ENCODE data around the gene PARPBP.
"Not testable (repeated sequence)": the region's sequence is repeated elsewhere in the genome, so short reads cannot be mapped to it uniquely, and the experiment has no call there.

PARPBP gene

DNA sequence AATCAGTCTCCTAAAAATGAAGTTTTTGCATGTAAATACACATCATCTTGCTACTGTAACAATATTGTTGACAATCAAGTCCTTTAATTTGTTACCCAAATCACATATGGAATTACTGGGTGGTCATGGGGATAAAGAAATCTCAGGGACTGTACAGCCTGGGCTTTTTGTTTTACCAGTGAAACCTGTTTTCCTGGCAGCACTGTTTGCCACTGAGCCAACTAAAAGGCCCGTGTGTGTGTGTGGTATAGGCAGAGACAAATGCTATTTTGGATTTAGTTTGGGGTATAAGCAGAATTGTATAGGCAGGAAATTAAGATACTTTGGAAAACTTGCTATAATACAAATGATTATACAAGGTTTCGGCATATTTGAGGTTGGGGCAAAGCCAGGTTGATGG lies 5.8 kb upstream of the PARPBP start:
- H3K36me3 ChIP-seq (ENCODE audit: control insufficient read depth in 5 of 5, insufficient read depth in 5 of 5, low read length in 5 of 5), result peaks cover 21 to 51% (median 30%) of the 10 kb centered on the region in 5 donors
- peaks cover 0 to 6% (median 5%) of the 10 kb centered on the region in 5 donors for H3K4me1 ChIP-seq (ENCODE audit: control insufficient read depth in 5 of 5, insufficient read depth in 5 of 5, low read length in 5 of 5)
- H3K27ac ChIP-seq (ENCODE audit: low read depth, low read length), result no peak overlapping the region
- no peaks in the 10 kb centered on the region for H3K27me3 ChIP-seq (ENCODE audit: control insufficient read depth in 5 of 5, insufficient read depth in 4 of 5, low read length in 5 of 5)
- no peak overlapping the region for H3K4me3 ChIP-seq (ENCODE audit: low read depth in 1 of 5, low read length in 5 of 5)
- no peaks in the 10 kb centered on the region for H3K9me3 ChIP-seq (ENCODE audit: control insufficient read depth in 5 of 5, low read length in 5 of 5)
- H3K9ac ChIP-seq (ENCODE audit: low read length in 5 of 5), result no peak overlapping the region

DNA sequence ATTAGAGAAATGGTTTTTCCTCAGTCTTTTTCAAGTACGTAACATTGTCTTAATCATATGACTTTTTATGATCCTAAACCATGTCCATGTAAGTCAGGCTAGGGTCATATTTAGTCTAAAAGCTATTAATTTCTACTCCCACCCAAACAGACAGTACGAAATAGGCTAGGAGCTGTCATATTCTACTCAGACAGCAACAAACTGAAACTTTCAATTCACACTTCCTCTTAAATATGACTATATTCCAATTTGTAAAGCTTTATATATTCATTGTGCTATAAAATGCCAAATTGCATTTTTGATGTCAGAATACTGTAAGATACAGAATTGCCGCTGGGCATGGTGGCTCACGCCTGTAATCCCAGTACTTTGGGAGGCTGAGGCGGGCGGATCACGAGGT lies 3.6 kb upstream of the PARPBP start:
- H3K9me3 ChIP-seq (ENCODE audit: control insufficient read depth in 5 of 5, low read length in 5 of 5), result no peaks in the 10 kb centered on the region
- no peak overlapping the region for H3K9ac ChIP-seq (ENCODE audit: low read length in 5 of 5)
- no peaks in the 10 kb centered on the region for H3K27me3 ChIP-seq (ENCODE audit: control insufficient read depth in 5 of 5, insufficient read depth in 4 of 5, low read length in 5 of 5)
- no peak overlapping the region for H3K4me3 ChIP-seq (ENCODE audit: low read depth in 1 of 5, low read length in 5 of 5)
- peaks cover 7 to 35% (median 17%) of the 10 kb centered on the region in 5 donors for H3K36me3 ChIP-seq (ENCODE audit: control insufficient read depth in 5 of 5, insufficient read depth in 5 of 5, low read length in 5 of 5)
- peaks cover 2 to 21% (median 20%) of the 10 kb centered on the region in 5 donors for H3K4me1 ChIP-seq (ENCODE audit: control insufficient read depth in 5 of 5, insufficient read depth in 5 of 5, low read length in 5 of 5)
- H3K27ac ChIP-seq (ENCODE audit: low read depth, low read length), result no peak overlapping the region

- H3K4me1 ChIP-seq (ENCODE audit: control insufficient read depth in 5 of 5, insufficient read depth in 5 of 5, low read length in 5 of 5), result peaks cover 2 to 21% (median 20%) of the 10 kb centered on the region in 5 donors
- H3K4me3 ChIP-seq (ENCODE audit: low read depth in 1 of 5, low read length in 5 of 5), result peak overlapping the region in 4 of 5 donors; percentile 81 to 99 (median 94)
- H3K27ac ChIP-seq (ENCODE audit: low read depth, low read length), result no peak overlapping the region
- no peaks in the 10 kb centered on the region for H3K9me3 ChIP-seq (ENCODE audit: control insufficient read depth in 5 of 5, low read length in 5 of 5)
- peaks cover 7 to 29% (median 16%) of the 10 kb centered on the region in 5 donors for H3K36me3 ChIP-seq (ENCODE audit: control insufficient read depth in 5 of 5, insufficient read depth in 5 of 5, low read length in 5 of 5)
- H3K9ac ChIP-seq (ENCODE audit: low read length in 5 of 5), result peak overlapping the region in 1 of 5 donors; percentile 98
- H3K27me3 ChIP-seq (ENCODE audit: control insufficient read depth in 5 of 5, insufficient read depth in 4 of 5, low read length in 5 of 5), result no peaks in the 10 kb centered on the region
These were observed 1.1 kb upstream of the PARPBP start for GRCh38 chr12:102118874-102119273.

DNA sequence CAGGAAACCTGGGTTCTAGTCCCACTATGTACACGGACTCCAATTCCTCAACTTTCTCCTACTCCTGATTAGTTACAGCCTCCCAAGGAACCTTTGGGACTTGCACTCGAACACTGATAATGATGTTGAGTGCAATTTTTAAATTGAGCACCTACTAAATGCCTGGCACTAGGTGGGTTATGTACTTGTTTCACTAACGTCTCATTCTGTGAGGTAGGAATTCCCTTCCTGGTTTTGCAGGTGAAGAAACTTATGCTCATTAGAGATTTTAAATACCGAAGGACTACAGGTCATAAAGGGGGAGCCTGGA lies 536 bp downstream of the PARPBP start:
- peak overlapping the region; percentile 28 to 99 (median 97) for H3K9ac ChIP-seq (ENCODE audit: low read length in 5 of 5)
- H3K4me1 ChIP-seq (ENCODE audit: control insufficient read depth in 5 of 5, insufficient read depth in 5 of 5, low read length in 5 of 5), result peaks cover 2 to 21% (median 20%) of the 10 kb centered on the region in 5 donors
- H3K4me3 ChIP-seq (ENCODE audit: low read depth in 1 of 5, low read length in 5 of 5), result peak overlapping the region; percentile 81 to 99 (median 96)
- no peak overlapping the region for H3K27ac ChIP-seq (ENCODE audit: low read depth, low read length)
- H3K9me3 ChIP-seq (ENCODE audit: control insufficient read depth in 5 of 5, low read length in 5 of 5), result no peaks in the 10 kb centered on the region
- no peaks in the 10 kb centered on the region for H3K27me3 ChIP-seq (ENCODE audit: control insufficient read depth in 5 of 5, insufficient read depth in 4 of 5, low read length in 5 of 5)
- peaks cover 3 to 24% (median 12%) of the 10 kb centered on the region in 5 donors for H3K36me3 ChIP-seq (ENCODE audit: control insufficient read depth in 5 of 5, insufficient read depth in 5 of 5, low read length in 5 of 5)

DNA sequence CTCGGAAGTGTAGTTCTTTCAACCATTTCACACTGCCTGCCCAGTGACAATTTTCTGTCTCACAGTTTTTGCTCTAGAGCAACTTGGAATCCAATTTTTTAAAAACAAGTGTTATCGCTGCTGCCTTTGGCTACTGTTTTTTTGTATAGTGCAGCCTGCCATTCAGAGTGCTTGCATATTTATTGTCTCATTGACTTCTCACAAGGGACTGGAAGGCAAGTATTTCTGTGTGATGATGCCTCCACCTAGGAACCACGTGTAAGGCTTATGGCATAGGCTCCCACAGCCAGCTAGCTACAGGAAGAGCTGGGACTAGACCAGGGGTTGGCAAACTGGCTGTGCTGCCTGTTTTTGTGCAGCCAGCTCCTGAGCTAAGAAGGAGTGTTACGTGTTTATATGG lies 903 bp downstream of the PARPBP start:
- Histone ChIP-seq H3K9me3 (ENCODE audit: control insufficient read depth in 5 of 5, low read length in 5 of 5) (no peaks in the 10 kb centered on the region), H3K9ac (ENCODE audit: low read length in 5 of 5) (peak overlapping the region in 1 of 5 donors; percentile 99), H3K27me3 (ENCODE audit: control insufficient read depth in 5 of 5, insufficient read depth in 4 of 5, low read length in 5 of 5) (no peaks in the 10 kb centered on the region), H3K36me3 (ENCODE audit: control insufficient read depth in 5 of 5, insufficient read depth in 5 of 5, low read length in 5 of 5) (peaks cover 0 to 21% (median 9%) of the 10 kb centered on the region in 5 donors), H3K4me1 (ENCODE audit: control insufficient read depth in 5 of 5, insufficient read depth in 5 of 5, low read length in 5 of 5) (peaks cover 2 to 21% (median 20%) of the 10 kb centered on the region in 5 donors), H3K4me3 (ENCODE audit: low read depth in 1 of 5, low read length in 5 of 5) (peak overlapping the region in 4 of 5 donors; percentile 81 to 99 (median 96)), H3K27ac (ENCODE audit: low read depth, low read length) (no peak overlapping the region)

- not testable (repeated sequence) for H3K4me3 ChIP-seq (ENCODE audit: low read depth in 1 of 5, low read length in 5 of 5); H3K9me3 ChIP-seq (ENCODE audit: control insufficient read depth in 5 of 5, low read length in 5 of 5); H3K9ac ChIP-seq (ENCODE audit: low read length in 5 of 5); H3K27me3 ChIP-seq (ENCODE audit: control insufficient read depth in 5 of 5, insufficient read depth in 4 of 5, low read length in 5 of 5); H3K27ac ChIP-seq (ENCODE audit: low read depth, low read length)
- Histone ChIP-seq H3K36me3 (ENCODE audit: control insufficient read depth in 5 of 5, insufficient read depth in 5 of 5, low read length in 5 of 5) (peaks cover 0 to 16% (median 7%) of the 10 kb centered on the region in 5 donors), H3K4me1 (ENCODE audit: control insufficient read depth in 5 of 5, insufficient read depth in 5 of 5, low read length in 5 of 5) (peaks cover 2 to 21% (median 20%) of the 10 kb centered on the region in 5 donors)
These were observed 1.3 kb downstream of the PARPBP start for GRCh38 chr12:102121328-102121727.

- not testable (repeated sequence) for H3K4me3 ChIP-seq (ENCODE audit: low read depth in 1 of 5, low read length in 5 of 5); H3K36me3 ChIP-seq (ENCODE audit: control insufficient read depth in 5 of 5, insufficient read depth in 5 of 5, low read length in 5 of 5); H3K9me3 ChIP-seq (ENCODE audit: control insufficient read depth in 5 of 5, low read length in 5 of 5); H3K27me3 ChIP-seq (ENCODE audit: control insufficient read depth in 5 of 5, insufficient read depth in 4 of 5, low read length in 5 of 5); H3K4me1 ChIP-seq (ENCODE audit: control insufficient read depth in 5 of 5, insufficient read depth in 5 of 5, low read length in 5 of 5); H3K27ac ChIP-seq (ENCODE audit: low read depth, low read length); H3K9ac ChIP-seq (ENCODE audit: low read length in 5 of 5)
These were observed 10.7 kb downstream of the PARPBP start for GRCh38 chr12:102130720-102131119.

GRCh38 chr12:102131442-102131841 lies 11.5 kb downstream of the PARPBP start:
- not testable (repeated sequence) for H3K4me1 ChIP-seq (ENCODE audit: control insufficient read depth in 5 of 5, insufficient read depth in 5 of 5, low read length in 5 of 5); H3K4me3 ChIP-seq (ENCODE audit: low read depth in 1 of 5, low read length in 5 of 5); H3K9ac ChIP-seq (ENCODE audit: low read length in 5 of 5); H3K36me3 ChIP-seq (ENCODE audit: control insufficient read depth in 5 of 5, insufficient read depth in 5 of 5, low read length in 5 of 5); H3K27ac ChIP-seq (ENCODE audit: low read depth, low read length); H3K9me3 ChIP-seq (ENCODE audit: control insufficient read depth in 5 of 5, low read length in 5 of 5); H3K27me3 ChIP-seq (ENCODE audit: control insufficient read depth in 5 of 5, insufficient read depth in 4 of 5, low read length in 5 of 5)

- H3K9ac ChIP-seq (ENCODE audit: low read length in 5 of 5); H3K4me1 ChIP-seq (ENCODE audit: control insufficient read depth in 5 of 5, insufficient read depth in 5 of 5, low read length in 5 of 5); H3K27ac ChIP-seq (ENCODE audit: low read depth, low read length); H3K36me3 ChIP-seq (ENCODE audit: control insufficient read depth in 5 of 5, insufficient read depth in 5 of 5, low read length in 5 of 5); H3K9me3 ChIP-seq (ENCODE audit: control insufficient read depth in 5 of 5, low read length in 5 of 5); H3K4me3 ChIP-seq (ENCODE audit: low read depth in 1 of 5, low read length in 5 of 5); H3K27me3 ChIP-seq (ENCODE audit: control insufficient read depth in 5 of 5, insufficient read depth in 4 of 5, low read length in 5 of 5): not testable (repeated sequence)
These were observed 17.6 kb downstream of the PARPBP start for GRCh38 chr12:102137619-102138018.

DNA sequence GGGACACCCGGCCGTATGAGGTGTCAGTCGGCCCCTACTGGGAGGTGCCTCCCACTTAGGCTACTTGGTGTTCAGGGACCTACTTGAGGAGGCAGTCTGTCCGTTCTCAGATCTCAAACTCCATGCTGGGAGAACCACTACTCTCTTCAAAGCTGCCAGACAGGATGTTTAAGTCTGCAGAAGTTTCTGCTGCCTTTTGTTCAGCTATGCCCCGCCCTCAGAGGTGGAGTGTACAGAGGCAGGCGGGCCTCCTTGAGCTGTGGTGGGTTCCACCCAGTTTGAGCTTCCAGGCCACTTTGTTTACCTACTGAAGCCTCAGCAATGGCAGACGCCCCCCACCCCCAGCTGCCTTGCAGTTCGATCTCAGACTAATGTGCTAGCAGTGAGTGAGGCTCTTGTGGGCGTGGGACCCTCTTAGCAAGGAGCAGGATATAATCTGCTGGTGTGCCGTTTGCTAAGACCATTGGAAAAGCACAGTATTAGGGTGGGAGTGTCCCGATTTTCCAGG lies 22.9 kb downstream of the PARPBP start:
- not testable (repeated sequence) for H3K27me3 ChIP-seq (ENCODE audit: control insufficient read depth in 5 of 5, insufficient read depth in 4 of 5, low read length in 5 of 5); H3K9me3 ChIP-seq (ENCODE audit: control insufficient read depth in 5 of 5, low read length in 5 of 5); H3K36me3 ChIP-seq (ENCODE audit: control insufficient read depth in 5 of 5, insufficient read depth in 5 of 5, low read length in 5 of 5); H3K9ac ChIP-seq (ENCODE audit: low read length in 5 of 5); H3K4me3 ChIP-seq (ENCODE audit: low read depth in 1 of 5, low read length in 5 of 5); H3K4me1 ChIP-seq (ENCODE audit: control insufficient read depth in 5 of 5, insufficient read depth in 5 of 5, low read length in 5 of 5); H3K27ac ChIP-seq (ENCODE audit: low read depth, low read length)

DNA sequence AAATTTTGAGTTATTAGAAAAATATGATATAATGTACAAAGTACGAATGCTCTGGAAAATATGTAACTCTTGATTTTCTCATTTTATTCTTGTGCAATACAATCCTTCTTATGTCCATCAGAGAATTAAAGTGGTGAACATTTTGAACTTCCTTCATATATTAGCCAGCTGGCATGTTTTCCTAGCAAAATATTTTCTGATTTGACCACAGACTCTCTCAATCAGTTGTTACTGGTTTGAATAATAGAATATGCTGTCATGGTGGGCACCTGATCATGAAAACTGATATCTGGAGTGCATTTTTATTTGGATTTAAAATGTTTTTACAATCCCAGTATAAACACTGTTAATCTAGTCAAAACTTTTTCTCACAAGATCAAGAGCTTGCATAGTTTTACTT lies 24.2 kb downstream of the PARPBP start:
- no peak overlapping the region for H3K4me3 ChIP-seq (ENCODE audit: low read depth in 1 of 5, low read length in 5 of 5)
- no peaks in the 10 kb centered on the region for H3K4me1 ChIP-seq (ENCODE audit: control insufficient read depth in 5 of 5, insufficient read depth in 5 of 5, low read length in 5 of 5)
- no peaks in the 10 kb centered on the region for H3K27me3 ChIP-seq (ENCODE audit: control insufficient read depth in 5 of 5, insufficient read depth in 4 of 5, low read length in 5 of 5)
- H3K27ac ChIP-seq (ENCODE audit: low read depth, low read length), result no peak overlapping the region
- H3K9ac ChIP-seq (ENCODE audit: low read length in 5 of 5), result no peak overlapping the region
- H3K9me3 ChIP-seq (ENCODE audit: control insufficient read depth in 5 of 5, low read length in 5 of 5), result no peaks in the 10 kb centered on the region
- no peaks in the 10 kb centered on the region for H3K36me3 ChIP-seq (ENCODE audit: control insufficient read depth in 5 of 5, insufficient read depth in 5 of 5, low read length in 5 of 5)
